Measurements from ENCODE around the gene NOC4L.
A peak's percentile ranks its signal among the peaks of the same experiment; 100 is the strongest.
"Not testable (repeated sequence)": the region's sequence is repeated elsewhere in the genome, so short reads cannot be mapped to it uniquely, and the experiment has no call there.

The NOC4L gene

GRCh38 chr12:132124766-132125425 lies 19.4 kb upstream of the NOC4L start:
- DNase-seq: peak; percentile 37

GRCh38 chr12:132125736-132126135 lies 18.5 kb upstream of the NOC4L start:
- no peak for DNase-seq

GRCh38 chr12:132127041-132127440 lies 17.2 kb upstream of the NOC4L start:
- DNase-seq: no peak

GRCh38 chr12:132129007-132129406 lies 15.2 kb upstream of the NOC4L start:
- no peak for DNase-seq

- DNase-seq: no peak
Measured at GRCh38 chr12:132130690-132131089, 13.6 kb upstream of the NOC4L start.

GRCh38 chr12:132131229-132131628 lies 13.0 kb upstream of the NOC4L start:
- no peak for DNase-seq

GRCh38 chr12:132131952-132132351 lies 12.3 kb upstream of the NOC4L start:
- DNase-seq: no peak

GRCh38 chr12:132132609-132133430 lies 11.4 kb upstream of the NOC4L start:
- no peak for DNase-seq

GRCh38 chr12:132133952-132134652 lies 10.2 kb upstream of the NOC4L start:
- DNase-seq: no peak

- not testable (repeated sequence) for DNase-seq
Measured at GRCh38 chr12:132134653-132135183, 9.5 kb upstream of the NOC4L start.

- not testable (repeated sequence) for DNase-seq
Measured at GRCh38 chr12:132136226-132136625, 8.0 kb upstream of the NOC4L start.

GRCh38 chr12:132137483-132138125 lies 6.7 kb upstream of the NOC4L start:
- no peak for DNase-seq

GRCh38 chr12:132138941-132139871 lies 5.1 kb upstream of the NOC4L start:
- no peak for DNase-seq

GRCh38 chr12:132139912-132140311 lies 4.3 kb upstream of the NOC4L start:
- DNase-seq: no peak

GRCh38 chr12:132140501-132140900 lies 3.8 kb upstream of the NOC4L start:
- DNase-seq: no peak

GRCh38 chr12:132140918-132141841 lies 3.1 kb upstream of the NOC4L start:
- no peak for DNase-seq

- DNase-seq: no peak
Measured at GRCh38 chr12:132141976-132142678, 2.1 kb upstream of the NOC4L start.

- no peak for DNase-seq
Measured at GRCh38 chr12:132142679-132143335, 1.4 kb upstream of the NOC4L start.

- DNase-seq: peak; percentile 25
Measured at GRCh38 chr12:132143336-132144071, 753 bp upstream of the NOC4L start.

Data from hematopoietic multipotent progenitor cell treated with erythropoietin and hydrocortisone succinate and interleukin-3 and kit ligand, for 8 days (in vitro differentiated cells).